H1 (cell line): Measurements from ENCODE around the gene LARP1. TPM values are rescaled to one million over a fixed set of nuclear protein-coding genes. Genes with fewer than 3 reads are reported as not detected.

Experiments used
- CTCF ChIA-PET: fragments of 300-600 bp; sonication (Branson Sonifier 250); formaldehyde crosslinking; loops from one replicate; lab custom pipeline; 2021; ENCODE audit not compliant: partially characterized antibody; lab: Charles Lee
- POLR2A ChIA-PET: fragments of 300-600 bp; sonication (Branson Sonifier 250); formaldehyde crosslinking; loops from one replicate; lab custom pipeline; 2021; ENCODE audit warnings: inconsistent platforms; ENCODE audit not compliant: partially characterized antibody; lab: Charles Lee
- DNase-seq, 2 experiments: peaks; one replicate each; pipeline versions ENCODE4 v3.0.0 to v3.0.0-alpha.2; 2010 to 2022; ENCODE audit warnings: low spot score in 2 of 2, low read depth in 1 of 2, mixed read lengths in 1 of 2
- FAIRE-seq: peaks from 2 replicates; lab custom pipeline; 2011; peaks lifted over from hg19 to GRCh38; lab: Jason Lieb, UNC
- H2AFZ ChIP-seq: 2 replicates; pipeline ENCODE4 v1.8.1; 2012; ENCODE audit warnings: low read length, inconsistent platforms
- H2AK5ac ChIP-seq: 2 replicates; pipeline ENCODE4 v1.6.1; 2013; ENCODE audit warnings: low read depth, low read length
- H2BK120ac ChIP-seq: replicated peaks from 2 replicates; pipeline ENCODE3; 2013; ENCODE audit warnings: low read depth, low read length, inconsistent platforms
- H2BK12ac ChIP-seq: 2 replicates; pipeline ENCODE4 v1.6.1; 2013; ENCODE audit warnings: low read depth, low read length
- H2BK15ac ChIP-seq: 2 replicates; pipeline ENCODE4 v1.6.1; 2013; ENCODE audit warnings: low read length
- H2BK20ac ChIP-seq: 2 replicates; pipeline ENCODE4 v1.6.1; 2013; ENCODE audit warnings: low read length
- H2BK5ac ChIP-seq: 2 replicates; pipeline ENCODE4 v1.6.1; 2013; ENCODE audit warnings: low read depth, low read length
- H3K14ac ChIP-seq: 2 replicates; pipeline ENCODE4 v1.6.1; 2013; ENCODE audit warnings: inconsistent platforms; ENCODE audit not compliant: insufficient read length
- H3K18ac ChIP-seq: 2 replicates; pipeline ENCODE4 v1.6.1; 2013; ENCODE audit warnings: low read length; ENCODE audit errors: extremely low read depth
- H3K23ac ChIP-seq: 2 replicates; pipeline ENCODE4 v1.6.1; 2013; ENCODE audit warnings: inconsistent platforms; ENCODE audit not compliant: insufficient read length
- H3K23me2 ChIP-seq: 2 replicates; pipeline ENCODE4 v1.6.1; 2013; ENCODE audit warnings: low read depth, low read length
- H3K27ac ChIP-seq: 2 replicates; pipeline ENCODE4 v1.6.1; 2011; ENCODE audit warnings: low read depth, low read length, inconsistent platforms
- H3K27me3 ChIP-seq, 4 experiments: replicated peaks in 1 of 4; 1 replicate in 1 of 4; 2 replicates in 3 of 4; pipeline versions ENCODE4 v1.6.1 to v1.8.1; 2011 to 2013; ENCODE audit warnings: low read length in 3 of 4, mild to moderate bottlenecking in 3 of 4, inconsistent platforms in 2 of 4, mixed read lengths in 2 of 4, moderate library complexity in 1 of 4; ENCODE audit not compliant: control insufficient read depth in 3 of 4, insufficient read depth in 3 of 4; ENCODE audit errors: extremely low read depth in 1 of 4
- H3K36me3 ChIP-seq, 4 experiments: 2 replicates each; pipeline versions ENCODE4 v1.6.1 to v1.8.1; 2011 to 2013; ENCODE audit warnings: mild to moderate bottlenecking in 4 of 4, low read length in 3 of 4, moderate library complexity in 2 of 4, control low read depth in 1 of 4, inconsistent platforms in 1 of 4; ENCODE audit not compliant: insufficient read depth in 4 of 4, control insufficient read depth in 2 of 4
- H3K4ac ChIP-seq: replicated peaks from 2 replicates; pipeline ENCODE3; 2013; ENCODE audit warnings: low read length, low read depth, mixed read lengths, inconsistent platforms; ENCODE audit not compliant: insufficient read length
- H3K4me1 ChIP-seq, 4 experiments: replicated peaks in 1 of 4; 1 replicate in 1 of 4; 2 replicates in 3 of 4; pipeline versions ENCODE4 v1.6.1 to v1.8.1; 2011 to 2013; ENCODE audit warnings: low read length in 3 of 4, inconsistent platforms in 2 of 4, mixed read lengths in 1 of 4; ENCODE audit not compliant: insufficient read depth in 4 of 4, control insufficient read depth in 3 of 4
- H3K4me2 ChIP-seq, 2 experiments: 2 replicates each; pipeline versions ENCODE4 v1.6.1 to v1.8.1; 2011 to 2013; ENCODE audit warnings: low read depth in 2 of 2, low read length in 2 of 2, control low read depth in 1 of 2, inconsistent platforms in 1 of 2, mild to moderate bottlenecking in 1 of 2; ENCODE audit not compliant: insufficient read depth in 1 of 2
- H3K4me3 ChIP-seq, 4 experiments: fragments of 200-600, 300-600 bp in 1 of 4; sonication (generic), shearing (Covaris generic), sonication (Bioruptor Twin) in 1 of 4; 2 replicates each; pipeline versions ENCODE4 v1.5.1 to v1.8.1; 2011 to 2016; ENCODE audit warnings: low read length in 4 of 4, low read depth in 3 of 4, control low read depth in 2 of 4, inconsistent platforms in 2 of 4, mild to moderate bottlenecking in 2 of 4, mixed read lengths in 1 of 4, moderate library complexity in 1 of 4; ENCODE audit not compliant: insufficient read depth in 2 of 4; ENCODE audit errors: extremely low read depth in 1 of 4
- H3K56ac ChIP-seq: replicated peaks from 2 replicates; pipeline ENCODE3; 2013; ENCODE audit warnings: low read depth, mild to moderate bottlenecking, mixed read lengths, low read length, inconsistent platforms; ENCODE audit not compliant: insufficient read length
- H3K79me1 ChIP-seq: 2 replicates; pipeline ENCODE4 v1.6.1; 2013; ENCODE audit warnings: low read depth, low read length, control low read depth
- H3K79me2 ChIP-seq, 2 experiments: 2 replicates each; pipeline versions ENCODE4 v1.6.1 to v1.8.1; 2012 to 2013; ENCODE audit warnings: low read length in 2 of 2, mild to moderate bottlenecking in 2 of 2, inconsistent platforms in 1 of 2; ENCODE audit not compliant: insufficient read depth in 2 of 2, control insufficient read depth in 1 of 2
- H3K9ac ChIP-seq, 4 experiments: replicated peaks in 1 of 4; 1 replicate in 1 of 4; 2 replicates in 3 of 4; pipeline versions ENCODE4 v1.6.1 to v1.8.1; 2011 to 2013; ENCODE audit warnings: low read depth in 3 of 4, low read length in 3 of 4, control low read depth in 2 of 4, mild to moderate bottlenecking in 2 of 4, moderate library complexity in 2 of 4, inconsistent platforms in 1 of 4; ENCODE audit errors: extremely low read depth in 1 of 4
- H3K9me3 ChIP-seq, 2 experiments: 2 replicates each; pipeline versions ENCODE4 v1.6.1 to v1.8.1; 2012 to 2013; ENCODE audit warnings: mild to moderate bottlenecking in 2 of 2, moderate library complexity in 2 of 2, control low read depth in 1 of 2, inconsistent platforms in 1 of 2, low read depth in 1 of 2, low read length in 1 of 2, mixed read lengths in 1 of 2; ENCODE audit not compliant: insufficient read depth in 2 of 2
- H4K20me1 ChIP-seq, 2 experiments: replicated peaks in 1 of 2; 2 replicates each; pipeline versions ENCODE3 to v1.8.1; 2011 to 2013; ENCODE audit warnings: inconsistent platforms in 2 of 2, low read length in 2 of 2, mild to moderate bottlenecking in 1 of 2; ENCODE audit not compliant: insufficient read depth in 2 of 2, control insufficient read depth in 1 of 2
- H4K5ac ChIP-seq: 2 replicates; pipeline ENCODE4 v1.6.1; 2013; ENCODE audit warnings: low read length, low read depth, mixed read lengths, inconsistent platforms; ENCODE audit not compliant: insufficient read length
- H4K8ac ChIP-seq: 2 replicates; pipeline ENCODE4 v1.8.0; 2013; ENCODE audit warnings: mild to moderate bottlenecking, moderate library complexity, low read length, inconsistent platforms; ENCODE audit not compliant: insufficient read depth; ENCODE audit errors: extremely low read depth
- H4K91ac ChIP-seq: replicated peaks from 2 replicates; pipeline ENCODE3; 2013; ENCODE audit warnings: low read length, mixed read lengths, inconsistent platforms; ENCODE audit not compliant: insufficient read length
- MAFK ChIP-seq: IDR thresholded peaks from 2 replicates; pipeline ENCODE4 v1.6.1; 2012; ENCODE audit warnings: low read depth, mild to moderate bottlenecking, improper control_type of control experiment, low read length
- TAF1 ChIP-seq: IDR thresholded peaks from 2 replicates; pipeline ENCODE4 v1.6.1; 2011; ENCODE audit warnings: mild to moderate bottlenecking, low read depth, low read length
- WGBS, 2 experiments: shearing (Covaris generic) in 1 of 2; methylation state at CpG; one replicate each; pipeline versions ENCODE4 v1.1.6 to v1.1.7; 2013 to 2015; ENCODE audit warnings: low lambda C conversion rate in 2 of 2, mixed read lengths in 2 of 2, inconsistent platforms in 1 of 2, low coverage in 1 of 2, missing lambda C conversion rate in 1 of 2; ENCODE audit not compliant: insufficient replicate concordance in 2 of 2, insufficient coverage in 1 of 2, insufficient read length in 1 of 2; ENCODE audit errors: extremely low coverage in 1 of 2, missing lambda C conversion rate in 1 of 2; 5-methylcytosine and 5-hydroxymethylcytosine counted together
- polyA plus RNA-seq, 7 experiments: library from polyadenylated mRNA; depleted of rRNA in 3 of 7; stranded (reverse) in 5 of 7; unstranded in 2 of 7; fragments of >200 nt in 5 of 7; fragments of 200-250 nt in 2 of 7; gene quantifications; 1 replicate in 5 of 7; 2 replicates in 1 of 7; 4 replicates in 1 of 7; pipeline versions ENCODE4 v1.2.1 to v1.2.3, GENCODE V29; 2011 to 2013; ENCODE audit warnings: missing spikeins in 2 of 7, mixed read lengths in 2 of 7
- total RNA-seq: library from RNA; stranded (reverse); fragmentation: NEBNext Ultra II Directional; extraction: Animal tissue kit (Norgen Biotek cat#: 25700); gene quantifications from 2 replicates; pipeline ENCODE4 v1.2.1, GENCODE V29; 2021

The LARP1 gene
- total and polyA plus RNA-seq, 2 of the 8 experiments (the other 6 are each of a cell fraction or from before 2014, with no cell fraction given), result 106 to 422 TPM

DNA sequence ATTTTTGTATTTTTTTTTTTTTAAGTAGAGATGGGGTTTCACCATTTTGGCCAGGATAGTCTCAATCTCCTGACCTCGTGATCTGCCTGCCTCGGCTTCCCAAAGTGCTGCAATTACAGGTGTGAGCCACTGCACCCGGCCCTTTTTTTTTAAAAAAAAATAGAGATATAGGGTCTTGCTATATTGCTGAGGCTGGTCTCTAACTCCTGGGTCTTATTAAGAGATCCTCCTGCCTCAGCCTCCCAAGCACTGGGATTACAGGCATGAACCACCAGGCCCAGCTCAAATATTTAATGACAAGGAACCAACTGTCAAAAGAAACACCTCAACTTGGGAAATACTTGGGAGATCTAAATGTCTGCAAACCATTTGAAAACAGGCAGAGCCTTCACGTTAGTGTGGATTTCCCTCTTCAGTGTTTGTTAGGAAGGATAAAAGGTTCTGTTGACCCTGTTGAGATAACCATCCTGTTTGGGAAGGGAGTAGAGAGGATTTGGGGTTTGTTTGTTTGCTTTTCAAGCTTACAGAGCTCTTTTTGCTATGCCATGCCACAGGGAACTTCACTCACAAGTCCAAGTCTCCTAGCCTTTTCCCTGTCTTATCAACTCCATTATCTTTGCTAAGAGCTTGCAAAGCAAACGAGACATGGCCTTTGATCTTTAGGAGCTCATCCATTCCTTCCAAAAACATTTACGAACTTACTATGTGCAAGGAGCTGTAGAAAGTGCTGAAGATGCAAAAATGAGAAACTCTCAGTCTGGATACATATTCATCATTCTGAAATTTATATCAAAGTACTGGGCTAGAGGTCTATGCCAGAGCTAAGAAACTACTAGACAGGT is 87.7 kb downstream of the LARP1 start:
- Histone ChIP-seq H2BK12ac (no peak overlapping the region), H3K4me2 (no peak overlapping the region), H3K36me3 (no peaks in the 10 kb centered on the region; a peak in 2 of 8 replicates), H3K79me2 (no peaks in the 10 kb centered on the region), H2AK5ac (no peak overlapping the region), H3K27ac (no peak overlapping the region), H3K79me1 (no peaks in the 10 kb centered on the region), H2BK15ac (no peak overlapping the region), H3K18ac (no peak overlapping the region), H3K9ac (no peak overlapping the region), H3K23ac (no peak overlapping the region), H3K23me2 (no peaks in the 10 kb centered on the region), H2BK20ac (no peak overlapping the region), H2AFZ (no peak overlapping the region), H3K4me3 (no peak overlapping the region), H3K4me1 (no peaks in the 10 kb centered on the region), H3K9me3 (no peaks in the 10 kb centered on the region), H4K20me1 (no peaks in the 10 kb centered on the region), H3K14ac (no peak overlapping the region), H3K56ac (no peak overlapping the region), H4K91ac (no peak overlapping the region), H2BK120ac (no peak overlapping the region), H3K4ac (no peak overlapping the region), H2BK5ac (no peak overlapping the region), H4K5ac (no peak overlapping the region), H4K8ac (no peak overlapping the region), H3K27me3 (no peaks in the 10 kb centered on the region)
- TF ChIP-seq TAF1 (no peak), MAFK (peak; percentile 19; the same call in 1 of the 2 replicates)
- FAIRE-seq, result no peak
- POLR2A ChIA-PET, result interaction anchor here (0.8 to 2.5 kb wide), 5 partner anchors 8 to 18 kb away, joined by 3 to 9 read pairs (median 3); partner anchors contain the start of genes CNOT8 and FAXDC2
- 88% methylated on average over 6 of the region's 6 CpGs; no CpG with 5 or more reads in 1 of the 2 experiments for WGBS, 2 experiments
- CTCF ChIA-PET, result no interaction called here
- no peak for DNase-seq
